Cardiac muscle cell (in vitro differentiated cells and primary cell): ENCODE results near the gene TRPC4AP. TPM values are rescaled to one million over a fixed set of nuclear protein-coding genes. Genes with fewer than 3 reads are reported as not detected.
"Not testable (repeated sequence)": the region's sequence is repeated elsewhere in the genome, so short reads cannot be mapped to it uniquely, and the experiment has no call there.

Experiments
- DNase-seq, 2 donors: peaks; one replicate each; pipeline versions ENCODE4 v3.0.0 to v3.0.0-alpha.2; 2010 to 2017; ENCODE audit warnings: low read depth in 1 of 2, low spot score in 1 of 2
- H3K27ac ChIP-seq: fragments of 200-600 bp; sonication (generic); 2 replicates; pipeline ENCODE4 v1.5.1; 2016
- H3K27me3 ChIP-seq: fragments of 200-600 bp; sonication (generic); 2 replicates; pipeline ENCODE4 v1.6.0; 2016; ENCODE audit warnings: control low read depth
- H3K36me3 ChIP-seq: fragments of 200-600 bp; sonication (generic); 2 replicates; pipeline ENCODE4 v1.5.1; 2016; ENCODE audit warnings: control low read depth
- H3K4me1 ChIP-seq: fragments of 200-600 bp; sonication (generic); 2 replicates; pipeline ENCODE4 v1.8.1; 2017; ENCODE audit warnings: low read depth, mild to moderate bottlenecking, mixed run types
- H3K4me3 ChIP-seq: fragments of 200-600 bp; sonication (generic); 2 replicates; pipeline ENCODE4 v1.5.1; 2016; ENCODE audit warnings: mild to moderate bottlenecking
- H3K9me3 ChIP-seq: fragments of 200-600 bp; sonication (generic); 2 replicates; pipeline ENCODE4 v1.5.1; 2017; ENCODE audit warnings: low read depth, mild to moderate bottlenecking, control low read depth
- polyA plus RNA-seq: library from polyadenylated mRNA; unstranded; fragments of >200 nt; fragmentation: Nextera tagmentation; extraction: Ambion mirVana; gene quantifications from 2 replicates; pipeline ENCODE4 v1.2.1, GENCODE V29; 2016
- total RNA-seq: library from RNA; depleted of rRNA; stranded (reverse); fragments of >200 nt; gene quantifications from 2 replicates; pipeline ENCODE4 v1.2.3, GENCODE V29; 2016
- TF ChIP-seq, protein P1 (sequence below): IDR thresholded peaks from 2 replicates; pipeline ENCODE4 v1.5.1; 2012; ENCODE audit warnings: low read depth, mild to moderate bottlenecking, low read length

The TRPC4AP gene
- total and polyA plus RNA-seq, 2 experiments from 2014 or later = 120 to 123 TPM

- Histone ChIP-seq H3K36me3 (peaks cover 2% of the 10 kb centered on the region), H3K27me3 (no peaks in the 10 kb centered on the region), H3K27ac (peak overlapping the region; percentile 38), H3K4me3 (no peak overlapping the region), H3K4me1 (no peaks in the 10 kb centered on the region), H3K9me3 (no peaks in the 10 kb centered on the region)
- DNase-seq = no peak
- TF ChIP-seq, protein P1, sequence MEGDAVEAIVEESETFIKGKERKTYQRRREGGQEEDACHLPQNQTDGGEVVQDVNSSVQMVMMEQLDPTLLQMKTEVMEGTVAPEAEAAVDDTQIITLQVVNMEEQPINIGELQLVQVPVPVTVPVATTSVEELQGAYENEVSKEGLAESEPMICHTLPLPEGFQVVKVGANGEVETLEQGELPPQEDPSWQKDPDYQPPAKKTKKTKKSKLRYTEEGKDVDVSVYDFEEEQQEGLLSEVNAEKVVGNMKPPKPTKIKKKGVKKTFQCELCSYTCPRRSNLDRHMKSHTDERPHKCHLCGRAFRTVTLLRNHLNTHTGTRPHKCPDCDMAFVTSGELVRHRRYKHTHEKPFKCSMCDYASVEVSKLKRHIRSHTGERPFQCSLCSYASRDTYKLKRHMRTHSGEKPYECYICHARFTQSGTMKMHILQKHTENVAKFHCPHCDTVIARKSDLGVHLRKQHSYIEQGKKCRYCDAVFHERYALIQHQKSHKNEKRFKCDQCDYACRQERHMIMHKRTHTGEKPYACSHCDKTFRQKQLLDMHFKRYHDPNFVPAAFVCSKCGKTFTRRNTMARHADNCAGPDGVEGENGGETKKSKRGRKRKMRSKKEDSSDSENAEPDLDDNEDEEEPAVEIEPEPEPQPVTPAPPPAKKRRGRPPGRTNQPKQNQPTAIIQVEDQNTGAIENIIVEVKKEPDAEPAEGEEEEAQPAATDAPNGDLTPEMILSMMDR = no peak
These were observed 23.0 kb upstream of the TRPC4AP start for GRCh38 chr20:35115606-35116005.

DNA sequence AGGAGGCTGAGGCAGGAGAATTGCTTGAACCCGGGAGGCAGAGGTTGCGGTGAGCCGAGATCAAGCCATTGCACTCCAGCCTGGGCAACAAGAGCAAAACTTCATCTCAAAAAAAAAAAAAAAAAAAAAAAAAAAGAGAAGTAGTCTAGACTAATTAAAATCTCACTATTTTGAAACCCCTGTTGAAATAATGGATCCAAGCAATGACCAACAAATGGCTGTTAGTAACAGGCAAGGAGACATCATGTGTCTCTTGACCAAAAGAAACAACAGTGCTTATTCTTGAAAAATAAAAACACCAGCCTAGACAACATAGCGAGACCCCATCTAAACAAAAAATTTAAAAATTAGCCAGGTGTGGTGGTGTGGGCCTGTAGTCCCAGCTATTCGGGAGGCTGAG is 19.7 kb upstream of the TRPC4AP start:
- H3K4me3 ChIP-seq, H3K4me1 ChIP-seq, H3K9me3 ChIP-seq: not testable (repeated sequence)

GRCh38 chr20:35111141-35111888 is 18.7 kb upstream of the TRPC4AP start:
- Histone ChIP-seq H3K9me3 (no peaks in the 10 kb centered on the region), H3K27me3 (no peaks in the 10 kb centered on the region), H3K4me1 (no peaks in the 10 kb centered on the region), H3K36me3 (no peaks in the 10 kb centered on the region), H3K27ac (no peak overlapping the region), H3K4me3 (no peak overlapping the region)
- DNase-seq = peak in 1 of 2 donors; percentile 64
- TF ChIP-seq, protein P1 = no peak

More for the DNA sequence above, 19.7 kb upstream of the TRPC4AP start:
- H3K27me3 ChIP-seq, H3K27ac ChIP-seq, DNase-seq, H3K36me3 ChIP-seq: not testable (repeated sequence)

GRCh38 chr20:35108921-35109320 is 16.3 kb upstream of the TRPC4AP start:
- no peak for DNase-seq
- no peak overlapping the region for H3K27ac ChIP-seq
- H3K27me3 ChIP-seq = no peaks in the 10 kb centered on the region
- no peaks in the 10 kb centered on the region for H3K4me1 ChIP-seq
- no peaks in the 10 kb centered on the region for H3K9me3 ChIP-seq
- no peaks in the 10 kb centered on the region for H3K36me3 ChIP-seq
- no peak overlapping the region for H3K4me3 ChIP-seq
- TF ChIP-seq, protein P1 = no peak

DNA sequence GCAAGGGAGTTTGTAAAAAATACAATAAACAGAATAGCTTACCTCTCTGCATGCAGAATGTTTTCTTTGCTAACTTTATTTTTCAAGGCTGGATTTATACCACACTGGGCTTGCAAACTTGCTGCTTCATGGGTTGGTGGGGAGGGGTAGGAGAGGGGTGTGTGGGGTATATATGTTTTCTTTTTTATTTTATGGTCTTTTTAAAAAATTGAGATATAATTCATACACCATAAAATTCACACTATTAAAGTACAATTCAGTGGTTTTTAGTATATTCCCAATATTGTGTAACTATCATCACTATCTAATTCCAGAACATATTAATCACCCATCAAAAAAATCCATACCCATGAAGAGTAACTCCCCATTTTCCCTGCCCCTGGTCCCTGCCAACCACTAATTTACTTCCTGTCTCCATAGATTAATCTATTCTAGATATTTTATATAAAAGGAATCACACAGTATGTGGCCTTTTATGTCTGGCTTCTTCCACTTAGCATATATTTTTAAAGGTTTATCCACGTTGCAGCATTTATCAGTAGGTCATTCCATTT is 14.3 kb upstream of the TRPC4AP start:
- H3K36me3 ChIP-seq = no peaks in the 10 kb centered on the region
- no peak overlapping the region for H3K4me3 ChIP-seq
- TF ChIP-seq, protein P1 = no peak
- no peaks in the 10 kb centered on the region for H3K4me1 ChIP-seq
- H3K27ac ChIP-seq = no peak overlapping the region
- no peaks in the 10 kb centered on the region for H3K27me3 ChIP-seq
- H3K9me3 ChIP-seq = no peaks in the 10 kb centered on the region
- DNase-seq = no peak

DNA sequence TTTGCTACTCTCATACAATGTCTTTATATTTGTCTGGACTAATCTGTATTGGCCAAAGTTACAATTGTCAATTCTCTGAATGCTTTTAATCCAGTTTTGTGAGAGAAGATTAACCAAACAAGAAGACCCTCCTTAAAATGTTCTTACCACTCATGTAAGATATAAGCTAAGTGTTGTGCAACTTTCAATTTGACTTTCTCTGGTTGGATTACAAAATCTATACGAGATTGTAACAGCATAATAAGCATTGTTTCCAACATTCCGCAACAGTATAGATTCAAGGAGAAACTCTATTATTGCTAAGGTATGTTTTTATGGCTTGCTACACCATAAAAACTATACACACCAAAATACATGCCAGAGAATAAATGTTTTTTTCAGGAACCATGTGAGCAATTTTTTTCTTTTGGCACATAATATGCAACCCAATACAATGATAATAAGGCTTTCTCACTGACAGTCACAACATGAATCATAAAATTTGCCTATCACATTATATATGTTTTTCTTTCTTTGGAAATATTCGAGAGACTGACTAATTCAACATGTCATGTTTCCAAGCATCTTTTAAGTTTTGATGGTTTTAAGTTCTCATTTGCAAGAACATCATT is 12.2 kb upstream of the TRPC4AP start:
- Histone ChIP-seq H3K27ac (no peak overlapping the region), H3K27me3 (no peaks in the 10 kb centered on the region), H3K36me3 (no peaks in the 10 kb centered on the region), H3K4me3 (no peak overlapping the region), H3K9me3 (no peaks in the 10 kb centered on the region), H3K4me1 (no peaks in the 10 kb centered on the region)
- TF ChIP-seq, protein P1 = no peak
- DNase-seq = no peak
